KMS-11 (cell line): Measurements from ENCODE around the gene SERHL2.

ENCODE experiments used
- H2AFZ ChIP-seq: fragments of 200-600 bp; sonication (generic); 2 replicates; pipeline ENCODE4 v1.6.1; 2016; ENCODE audit warnings: antibody characterized with exemption, mixed run types, low read depth
- H3K27ac ChIP-seq: fragments of 200-600 bp; sonication (generic); 2 replicates; pipeline ENCODE4 v1.6.1; 2016; ENCODE audit warnings: mild to moderate bottlenecking, mixed run types
- H3K27me3 ChIP-seq: fragments of 200-600 bp; sonication (generic); 2 replicates; pipeline ENCODE4 v1.6.1; 2017; ENCODE audit warnings: mild to moderate bottlenecking, low read depth, mixed run types, moderate library complexity; ENCODE audit not compliant: insufficient read depth
- H3K36me3 ChIP-seq: fragments of 200-600 bp; sonication (generic); 2 replicates; pipeline ENCODE4 v1.6.1; 2017; ENCODE audit warnings: mild to moderate bottlenecking, mixed run types; ENCODE audit not compliant: insufficient read depth
- H3K4me1 ChIP-seq: fragments of 200-600 bp; sonication (generic); 2 replicates; pipeline ENCODE4 v1.6.1; 2016; ENCODE audit warnings: mild to moderate bottlenecking, low read depth, mixed run types; ENCODE audit not compliant: poor library complexity, severe bottlenecking
- H3K4me2 ChIP-seq: fragments of 200-600 bp; sonication (generic); 2 replicates; pipeline ENCODE4 v1.7.0; 2016; ENCODE audit warnings: mild to moderate bottlenecking, mixed run types
- H3K4me3 ChIP-seq: fragments of 200-600 bp; sonication (generic); IDR thresholded peaks from 2 replicates; pipeline ENCODE4 v1.6.1; 2017; ENCODE audit warnings: low read depth, low read length, mixed read lengths; ENCODE audit not compliant: insufficient read depth
- H3K79me2 ChIP-seq: fragments of 200-600 bp; sonication (generic); 2 replicates; pipeline ENCODE4 v1.6.1; 2016; ENCODE audit warnings: low read depth, mixed run types; ENCODE audit not compliant: insufficient read depth
- H3K9ac ChIP-seq: fragments of 200-600 bp; sonication (generic); 2 replicates; pipeline ENCODE4 v1.6.1; 2016; ENCODE audit warnings: mild to moderate bottlenecking, mixed run types
- H4K20me1 ChIP-seq: fragments of 200-600 bp; sonication (generic); 2 replicates; pipeline ENCODE4 v1.6.1; 2016; ENCODE audit warnings: mild to moderate bottlenecking, mixed run types; ENCODE audit not compliant: insufficient read depth
- CTCF ChIP-seq: fragments of 200-600 bp; sonication (generic); conservative IDR thresholded peaks from 2 replicates; pipeline ENCODE4 v1.6.1; 2017; ENCODE audit warnings: low read depth, mild to moderate bottlenecking, antibody characterized with exemption, low read length, moderate library complexity, mixed read lengths

SERHL2 gene

GRCh38 chr22:42584364-42584940, 30.7 kb downstream of the SERHL2 start:
- H3K27ac ChIP-seq, result no peak overlapping the region
- H3K4me3 ChIP-seq, result no peak overlapping the region
- H3K4me2 ChIP-seq, result no peak overlapping the region
- H4K20me1 ChIP-seq, result no peaks in the 10 kb centered on the region
- H3K36me3 ChIP-seq, result no peaks in the 10 kb centered on the region
- H2AFZ ChIP-seq, result no peak overlapping the region
- H3K79me2 ChIP-seq, result peaks cover 10% of the 10 kb centered on the region
- TF ChIP-seq CTCF, result no peak
- H3K4me1 ChIP-seq, result peaks cover 20% of the 10 kb centered on the region
- H3K9ac ChIP-seq, result no peak overlapping the region
- H3K27me3 ChIP-seq, result no peaks in the 10 kb centered on the region

- H3K4me1 ChIP-seq, result peaks cover 20% of the 10 kb centered on the region
- H3K36me3 ChIP-seq, result no peaks in the 10 kb centered on the region
- no peak overlapping the region for H2AFZ ChIP-seq
- no peak overlapping the region for H3K27ac ChIP-seq
- H3K79me2 ChIP-seq, result peaks cover 4% of the 10 kb centered on the region
- no peak overlapping the region for H3K9ac ChIP-seq
- no peaks in the 10 kb centered on the region for H3K27me3 ChIP-seq
- no peak for TF ChIP-seq CTCF
- H4K20me1 ChIP-seq, result no peaks in the 10 kb centered on the region
- H3K4me3 ChIP-seq, result no peak overlapping the region
- H3K4me2 ChIP-seq, result no peak overlapping the region
Measured at GRCh38 chr22:42585096-42585495, 31.3 kb downstream of the SERHL2 start.

GRCh38 chr22:42586381-42586780, 32.6 kb downstream of the SERHL2 start:
- H3K36me3 ChIP-seq, result 0 out of 2 replicates have a peak, but pooled peaks cover 2% of the 10 kb centered on the region
- H3K9ac ChIP-seq, result no peak overlapping the region
- H4K20me1 ChIP-seq, result no peaks in the 10 kb centered on the region
- H3K4me3 ChIP-seq, result no peak overlapping the region
- no peak overlapping the region for H3K27ac ChIP-seq
- no peak overlapping the region for H3K4me2 ChIP-seq
- H3K4me1 ChIP-seq, result peaks cover 20% of the 10 kb centered on the region
- TF ChIP-seq CTCF, result no peak
- H2AFZ ChIP-seq, result no peak overlapping the region
- no peaks in the 10 kb centered on the region for H3K27me3 ChIP-seq
- H3K79me2 ChIP-seq, result no peaks in the 10 kb centered on the region

GRCh38 chr22:42587588-42588175, 33.9 kb downstream of the SERHL2 start:
- no peak overlapping the region for H3K4me2 ChIP-seq
- no peak overlapping the region for H3K9ac ChIP-seq
- peaks cover 13% of the 10 kb centered on the region for H3K4me1 ChIP-seq
- TF ChIP-seq CTCF, result no peak
- H2AFZ ChIP-seq, result no peak overlapping the region
- H3K79me2 ChIP-seq, result no peaks in the 10 kb centered on the region
- H3K27ac ChIP-seq, result no peak overlapping the region
- H3K4me3 ChIP-seq, result no peak overlapping the region
- H3K27me3 ChIP-seq, result no peaks in the 10 kb centered on the region
- H4K20me1 ChIP-seq, result no peaks in the 10 kb centered on the region
- 0 out of 2 replicates have a peak, but pooled peaks cover 2% of the 10 kb centered on the region for H3K36me3 ChIP-seq
